HG03354 (cell line): ENCODE measurements around the gene PRR14.
"Not testable (repeated sequence)": the region's sequence is repeated elsewhere in the genome, so short reads cannot be mapped to it uniquely, and the experiment has no call there.

Experiments used
- ATAC-seq: cut with Tn5 transposase; IDR thresholded peaks from one replicate; pipeline ENCODE4 v1.9.1; 2021; ENCODE audit warnings: mild to moderate bottlenecking; ENCODE audit not compliant: unreplicated experiment, poor library complexity, severe bottlenecking

Gene PRR14

DNA sequence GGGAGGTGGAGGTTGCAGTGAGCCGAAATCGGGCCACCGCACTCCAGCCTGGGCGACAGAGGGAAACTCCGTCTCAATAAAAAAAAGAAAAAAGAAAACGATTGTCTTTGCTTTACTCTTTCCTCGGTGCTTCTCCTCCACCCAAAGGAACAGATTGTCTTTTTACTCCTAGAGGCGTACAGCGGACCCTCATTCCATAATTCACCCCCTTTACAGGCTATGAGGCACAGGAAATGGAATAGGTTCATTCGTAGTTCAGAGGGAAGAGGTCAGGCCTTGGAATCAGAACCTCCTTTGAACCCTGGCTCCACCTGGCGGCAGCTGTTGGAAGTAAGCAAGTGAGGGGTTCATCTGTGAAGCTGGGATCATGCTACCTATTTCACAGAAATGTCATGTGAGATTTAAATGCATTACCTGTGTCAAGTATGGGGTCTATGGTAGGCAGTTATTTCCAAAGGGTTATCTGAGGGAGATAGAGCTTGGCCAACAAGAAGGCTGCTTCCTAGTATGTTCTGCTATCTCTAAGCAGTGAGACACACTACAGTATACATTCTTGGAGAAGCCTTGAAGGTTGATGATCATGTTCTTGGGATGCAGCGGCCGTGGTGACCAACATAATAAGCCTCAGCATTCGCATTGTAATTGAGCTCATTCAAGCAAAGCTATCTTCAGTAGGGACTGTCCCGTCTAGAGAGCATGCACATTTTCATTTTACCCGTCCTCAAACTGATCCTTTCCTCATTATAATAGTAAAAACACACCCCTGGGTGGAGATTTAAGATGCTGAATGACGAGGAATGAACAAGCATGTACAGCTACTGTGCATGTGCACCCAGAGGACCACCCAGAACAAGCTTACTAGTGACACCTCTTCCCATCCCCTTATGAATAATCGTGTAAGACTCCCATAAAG, 21.9 kb upstream of the PRR14 start:
- peak; percentile 50 for ATAC-seq

DNA sequence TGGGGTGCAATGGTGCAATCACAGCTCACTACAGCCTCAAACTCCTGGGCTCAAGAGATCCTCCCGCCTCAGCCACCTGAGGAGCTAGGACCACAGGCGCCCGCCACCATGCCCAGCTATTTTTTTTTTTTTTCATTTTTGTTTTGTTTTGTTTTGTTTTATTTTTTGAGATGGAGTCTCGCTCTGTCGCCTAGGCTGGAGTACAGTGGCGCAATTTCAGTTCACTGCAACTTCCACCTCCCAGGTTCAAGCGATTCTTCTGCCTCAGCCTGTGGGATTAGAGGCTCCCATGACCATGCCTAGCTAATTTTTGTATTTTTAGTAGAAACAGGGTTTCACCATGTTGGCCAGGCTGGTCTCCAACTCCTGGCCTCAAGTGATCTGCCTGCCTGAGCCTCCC, 18.3 kb upstream of the PRR14 start:
- ATAC-seq, result not testable (repeated sequence)

GRCh38 chr16:30633526-30633925, 17.2 kb upstream of the PRR14 start:
- ATAC-seq, result no peak

GRCh38 chr16:30636599-30636998, 14.2 kb upstream of the PRR14 start:
- no peak for ATAC-seq

DNA sequence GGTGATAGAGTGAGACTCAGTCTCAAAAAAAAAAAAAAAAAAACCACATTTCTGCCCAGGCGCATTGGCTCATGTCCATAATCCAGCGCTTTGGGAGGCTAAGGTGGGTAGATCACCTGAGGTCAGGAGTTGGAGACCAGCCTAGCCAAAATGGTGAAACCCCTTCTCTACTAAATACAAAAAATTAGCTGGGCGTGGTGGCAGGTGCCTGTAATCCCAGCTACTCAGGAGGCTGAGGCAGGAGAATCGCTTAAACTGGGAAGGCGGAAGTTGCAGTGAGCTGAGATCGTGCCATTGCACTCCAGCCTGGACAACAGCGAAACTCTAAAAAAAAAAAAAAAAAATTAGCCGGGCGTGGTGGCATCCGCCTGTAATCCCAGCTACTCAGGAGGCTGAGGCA, 13.6 kb upstream of the PRR14 start:
- ATAC-seq, result not testable (repeated sequence)

DNA sequence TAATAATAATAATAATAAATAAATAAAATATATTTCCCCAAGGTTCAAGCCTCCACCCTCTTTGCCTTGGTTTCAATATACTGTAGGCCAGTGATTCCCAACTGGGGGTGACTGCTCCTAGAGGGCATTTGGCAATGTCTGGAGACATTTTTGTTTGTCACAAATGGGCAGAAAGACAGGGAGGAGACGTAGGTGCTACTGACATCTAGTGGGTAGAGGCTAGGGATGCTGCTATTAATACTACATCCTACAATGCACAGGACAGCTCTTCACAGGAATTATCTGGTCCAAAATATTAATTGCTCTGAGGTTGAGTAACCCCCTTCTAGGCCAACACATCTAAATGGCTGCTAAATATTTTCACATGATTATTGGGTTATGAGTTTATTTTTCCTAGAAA, 12.8 kb upstream of the PRR14 start:
- ATAC-seq, result no peak

GRCh38 chr16:30641378-30641982, 9.3 kb upstream of the PRR14 start:
- no peak for ATAC-seq

DNA sequence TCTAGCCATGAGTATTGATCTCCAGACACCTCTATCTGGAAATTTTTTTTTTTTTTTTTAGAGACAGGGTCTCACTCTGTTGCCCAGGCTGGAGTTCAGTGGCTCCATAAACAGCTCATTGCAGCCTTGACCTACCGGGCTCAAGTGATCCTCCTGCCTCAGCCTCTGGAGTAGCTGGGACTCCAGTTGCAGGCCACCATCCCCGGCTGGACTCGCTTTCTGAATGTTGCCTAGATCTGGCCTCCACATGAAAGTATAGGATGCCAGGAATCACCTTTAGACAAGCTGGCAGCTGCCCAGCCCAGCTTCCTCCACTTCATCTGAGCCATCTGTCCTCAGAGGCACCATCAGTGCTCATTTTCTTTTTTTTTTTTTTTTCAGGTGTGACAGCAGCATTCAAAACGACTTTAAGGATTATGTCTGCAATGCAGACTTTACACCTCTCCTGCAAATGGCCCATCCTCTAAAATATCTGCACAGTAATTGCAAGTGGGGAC, 6.4 kb upstream of the PRR14 start:
- ATAC-seq, result no peak

DNA sequence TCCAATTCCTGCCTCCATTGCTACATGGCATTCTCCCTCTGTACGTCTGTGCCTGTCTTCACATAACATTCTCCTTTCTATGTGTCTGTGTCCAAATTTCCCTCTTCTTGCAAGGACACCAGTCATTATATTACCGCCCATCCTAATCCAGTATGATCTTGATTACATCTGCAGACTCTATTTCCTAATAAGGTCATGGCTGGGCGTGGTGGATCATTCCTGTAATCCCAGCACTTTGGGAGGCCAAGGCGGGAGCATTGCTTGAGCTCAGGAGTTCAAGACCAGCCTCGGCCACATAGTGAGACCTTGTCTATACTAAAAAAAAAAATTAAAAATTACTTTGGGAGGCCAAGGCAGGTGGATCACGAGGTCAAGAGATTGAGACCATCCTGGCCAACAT, 5.0 kb upstream of the PRR14 start:
- ATAC-seq, result no peak

GRCh38 chr16:30647274-30647571, 3.5 kb upstream of the PRR14 start:
- no peak for ATAC-seq

GRCh38 chr16:30649725-30650368, 913 bp upstream of the PRR14 start:
- ATAC-seq, result peak; percentile 4

DNA sequence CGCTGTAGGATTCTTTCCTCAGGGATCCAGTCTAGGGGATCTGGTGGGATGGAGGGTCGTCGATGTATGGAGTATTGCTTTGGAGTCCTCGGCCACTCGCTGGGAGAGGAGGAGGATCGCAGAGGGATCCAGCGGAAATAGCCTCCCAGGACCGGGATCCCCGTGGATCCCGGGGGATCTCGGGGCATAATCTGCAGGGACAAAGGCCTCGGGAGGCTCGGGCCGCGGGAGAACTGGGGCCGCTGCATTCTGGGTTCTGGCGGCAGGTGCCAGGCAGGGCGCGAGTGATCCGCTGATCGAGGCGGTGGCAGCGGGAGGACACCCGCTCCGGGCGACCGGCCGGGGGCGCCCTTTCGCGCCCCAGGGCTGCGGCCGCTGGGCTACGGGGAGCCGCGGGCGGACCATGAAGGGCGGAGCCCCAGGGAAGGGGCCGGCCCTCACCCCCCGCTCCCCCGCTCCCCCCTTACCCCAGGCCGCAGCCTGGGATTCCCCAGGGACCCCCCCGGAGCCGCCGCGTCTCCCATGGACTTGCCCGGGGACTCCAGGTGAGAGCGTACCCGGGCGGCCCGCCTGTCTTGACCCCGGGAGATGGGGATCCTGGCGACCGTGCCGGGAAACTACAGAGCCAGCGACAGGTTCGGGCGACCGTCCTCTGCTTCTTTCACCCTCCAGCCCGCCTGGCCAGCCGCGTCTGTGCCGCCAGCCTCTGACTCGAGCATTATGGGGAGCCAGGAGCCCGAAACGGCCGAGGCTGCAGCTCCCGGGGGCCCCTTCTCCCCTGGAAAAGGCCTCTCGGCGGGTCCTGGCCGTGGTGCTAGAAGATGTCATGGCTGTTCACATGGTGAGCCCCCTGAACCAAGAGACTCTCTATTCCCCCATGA, 604 bp downstream of the PRR14 start:
- peak; percentile 49 for ATAC-seq

DNA sequence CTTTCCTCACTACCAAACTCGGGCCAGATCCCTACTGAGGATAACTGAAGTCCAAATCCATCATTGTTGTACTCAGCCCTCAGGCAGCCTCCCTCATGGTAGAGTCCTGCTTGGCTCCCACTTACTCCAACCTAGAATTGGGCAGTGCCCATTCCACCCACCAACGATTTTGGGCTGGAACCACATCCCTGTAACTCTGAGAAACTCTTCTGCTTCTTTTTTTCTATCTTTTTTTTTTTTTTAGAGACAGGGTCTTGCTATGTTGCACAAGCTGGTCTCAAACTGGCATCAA, 1.2 kb downstream of the PRR14 start:
- ATAC-seq, result no peak

GRCh38 chr16:30652718-30653117, 2.0 kb downstream of the PRR14 start:
- ATAC-seq, result no peak

DNA sequence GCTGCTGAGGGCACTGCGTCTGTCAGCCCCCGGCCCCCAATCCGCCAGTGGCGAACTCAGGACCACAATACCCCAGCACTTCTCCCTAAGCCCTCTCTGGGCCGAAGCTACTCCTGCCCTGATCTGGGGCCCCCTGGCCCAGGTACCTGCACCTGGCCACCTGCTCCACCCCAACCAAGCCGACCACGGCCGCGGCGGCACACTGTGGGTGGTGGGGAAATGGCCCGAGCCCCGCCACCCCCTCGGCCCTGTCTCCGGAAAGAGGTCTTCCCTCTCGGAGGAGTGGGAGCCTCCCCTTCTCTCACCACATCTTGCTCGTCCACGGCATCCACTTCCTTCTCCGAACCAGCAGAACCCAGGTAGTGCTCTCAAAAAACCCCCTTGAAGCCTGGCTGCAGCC, 4.1 kb downstream of the PRR14 start:
- ATAC-seq, result no peak

DNA sequence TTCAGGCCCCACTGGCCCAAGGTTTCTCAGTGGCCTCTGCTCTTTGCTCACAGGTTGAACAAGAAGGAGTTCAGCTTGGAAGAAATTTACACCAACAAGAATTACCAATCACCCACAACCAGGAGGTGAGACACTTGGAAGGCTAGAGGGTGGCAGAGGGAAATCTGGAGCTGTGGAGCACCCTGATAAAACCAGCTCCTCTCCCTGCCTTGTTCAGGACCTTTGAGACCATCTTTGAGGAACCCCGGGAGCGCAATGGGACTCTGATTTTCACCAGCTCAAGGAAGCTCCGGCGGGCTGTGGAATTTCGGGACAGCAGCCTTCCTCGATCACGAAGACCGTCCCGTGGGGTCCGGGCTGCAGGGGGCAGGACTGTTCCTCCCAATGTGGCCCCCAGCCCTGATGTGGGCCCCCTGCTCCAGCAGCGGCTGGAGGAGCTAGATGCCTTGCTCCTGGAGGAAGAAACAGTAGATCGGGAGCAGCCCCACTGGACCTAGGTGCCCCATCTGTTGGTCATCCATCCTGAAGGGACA, 5.1 kb downstream of the PRR14 start:
- no peak for ATAC-seq

GRCh38 chr16:30656388-30656787, 5.6 kb downstream of the PRR14 start:
- no peak for ATAC-seq

DNA sequence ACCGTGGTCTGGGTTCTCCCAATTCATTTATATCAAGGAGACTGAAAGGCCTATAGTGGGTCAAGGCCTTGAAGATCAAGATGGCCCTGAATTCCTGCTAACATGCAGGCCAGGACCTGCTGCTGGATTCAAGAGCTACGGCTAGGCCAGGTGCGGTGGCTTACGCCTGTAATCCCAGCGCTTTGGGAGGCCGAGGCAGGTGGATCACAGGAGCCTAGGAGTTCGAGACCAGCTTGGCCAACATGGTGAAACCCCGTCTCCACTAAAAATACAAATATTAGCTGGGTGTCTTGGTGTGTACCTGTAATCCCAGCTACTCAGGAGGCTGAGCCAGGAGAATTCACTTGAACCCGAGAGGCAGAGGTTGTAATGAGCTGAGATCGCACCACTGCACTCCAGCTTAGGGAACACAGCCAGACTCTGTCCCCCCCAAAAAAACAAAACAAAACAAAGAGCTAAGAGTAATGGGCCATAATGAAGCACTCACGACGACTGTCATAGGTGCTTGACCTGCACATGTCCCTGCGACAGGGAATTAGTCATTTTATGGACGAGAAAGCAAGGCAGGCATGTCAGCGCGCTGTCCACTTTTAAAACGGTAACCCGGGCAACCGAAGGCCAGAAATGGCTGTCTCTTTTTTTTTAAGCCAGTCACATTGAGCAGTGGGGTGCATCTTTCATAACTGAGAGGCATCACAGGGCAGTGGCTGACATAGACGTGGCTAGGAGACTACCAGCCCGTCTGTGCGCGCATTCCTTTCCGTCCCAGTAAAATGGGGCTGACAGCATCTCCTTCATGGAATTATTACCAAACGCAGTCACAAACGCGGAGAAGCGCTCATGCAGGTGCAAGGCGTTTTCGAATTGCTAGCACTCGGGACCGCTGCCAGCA, 6.5 kb downstream of the PRR14 start:
- ATAC-seq, result no peak
